ENCODE data around the gene HOXA7. TPM values are rescaled to one million over a fixed set of nuclear protein-coding genes. Genes with fewer than 3 reads are reported as not detected.

The HOXA7 gene
- total RNA-seq, 4 donors from 2014 or later: 2.8 to 4.3 (median 3.6) TPM

DNA sequence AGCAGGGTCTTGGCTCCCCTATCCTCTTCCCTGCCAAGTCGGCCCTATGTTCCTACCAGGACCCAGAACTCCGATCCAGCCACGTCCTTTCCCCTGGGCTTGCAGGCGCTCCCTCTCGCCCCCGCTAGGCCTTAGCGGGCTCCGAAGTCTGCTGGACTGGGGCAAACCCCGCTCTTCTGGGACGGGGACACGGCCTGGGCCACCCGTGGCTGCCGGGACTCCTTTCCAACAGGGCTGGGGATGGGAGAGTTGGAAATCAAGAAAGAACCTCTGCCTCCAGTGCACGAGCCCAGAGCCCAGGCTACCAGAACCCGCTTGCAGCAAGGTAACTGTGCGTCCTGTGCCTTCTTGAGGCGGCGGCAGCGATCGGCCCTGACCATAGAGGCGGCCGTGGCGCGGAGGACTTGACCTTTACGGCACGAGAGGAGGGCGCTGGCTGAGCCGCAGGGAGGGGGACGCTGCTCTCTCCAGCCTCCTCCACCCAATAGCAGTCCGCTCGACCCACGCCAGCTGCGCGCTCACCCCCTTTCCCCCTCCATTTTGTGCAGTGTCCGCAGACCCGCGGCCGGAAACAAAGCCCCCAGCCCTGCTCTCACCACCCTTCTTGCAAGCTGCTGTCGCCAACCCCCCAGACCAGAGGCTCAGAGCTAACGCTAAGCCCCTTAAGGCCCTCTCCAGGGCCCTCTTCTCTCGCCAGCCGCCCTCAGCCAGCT lies 35.5 kb upstream of the HOXA7 start:
- TF ChIP-seq CTCF (IDR thresholded peaks at IDR 0.05; ENCODE audit: low read depth): no peak

- no peak for TF ChIP-seq CTCF (IDR thresholded peaks at IDR 0.05; ENCODE audit: low read depth)
Measured at GRCh38 chr7:27191161-27191731, 34.8 kb upstream of the HOXA7 start.

GRCh38 chr7:27189997-27190748 lies 33.7 kb upstream of the HOXA7 start:
- TF ChIP-seq CTCF (IDR thresholded peaks at IDR 0.05; ENCODE audit: low read depth): no peak

DNA sequence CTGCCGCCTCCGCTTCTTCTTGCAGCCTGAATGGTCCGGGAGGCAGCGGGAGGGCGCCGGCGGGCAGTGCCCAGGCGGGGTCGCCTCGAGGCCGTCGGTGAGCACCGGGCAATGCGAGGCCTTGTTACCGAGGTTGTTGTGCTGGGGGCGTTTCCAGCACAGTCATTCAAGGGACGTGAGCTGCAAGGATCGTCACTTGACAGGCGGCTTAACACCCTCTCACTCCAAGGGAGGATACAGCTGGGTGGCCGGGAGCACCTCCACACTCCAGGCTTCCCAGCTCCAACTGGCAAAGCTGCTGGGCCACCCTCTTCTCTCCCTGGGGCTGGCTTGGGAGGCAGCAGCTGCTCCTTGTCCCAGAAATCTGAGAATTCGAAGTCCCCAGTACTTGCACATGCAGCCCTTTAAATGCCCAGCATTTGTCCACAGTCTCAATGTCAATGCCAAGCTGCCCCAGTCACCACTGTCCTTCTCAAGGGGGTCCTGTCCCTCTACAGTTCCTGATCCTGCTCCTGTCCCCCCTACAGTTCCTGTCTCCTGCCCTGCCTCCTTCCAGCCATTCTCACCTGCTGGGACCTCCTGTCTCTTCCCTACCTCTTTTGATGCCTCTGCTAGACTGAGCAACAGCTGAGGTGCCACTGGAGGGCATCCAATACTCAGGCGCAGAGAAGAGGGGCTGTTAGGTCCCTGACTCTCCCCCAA lies 33.0 kb upstream of the HOXA7 start:
- TF ChIP-seq CTCF (IDR thresholded peaks at IDR 0.05; ENCODE audit: low read depth): no peak

DNA sequence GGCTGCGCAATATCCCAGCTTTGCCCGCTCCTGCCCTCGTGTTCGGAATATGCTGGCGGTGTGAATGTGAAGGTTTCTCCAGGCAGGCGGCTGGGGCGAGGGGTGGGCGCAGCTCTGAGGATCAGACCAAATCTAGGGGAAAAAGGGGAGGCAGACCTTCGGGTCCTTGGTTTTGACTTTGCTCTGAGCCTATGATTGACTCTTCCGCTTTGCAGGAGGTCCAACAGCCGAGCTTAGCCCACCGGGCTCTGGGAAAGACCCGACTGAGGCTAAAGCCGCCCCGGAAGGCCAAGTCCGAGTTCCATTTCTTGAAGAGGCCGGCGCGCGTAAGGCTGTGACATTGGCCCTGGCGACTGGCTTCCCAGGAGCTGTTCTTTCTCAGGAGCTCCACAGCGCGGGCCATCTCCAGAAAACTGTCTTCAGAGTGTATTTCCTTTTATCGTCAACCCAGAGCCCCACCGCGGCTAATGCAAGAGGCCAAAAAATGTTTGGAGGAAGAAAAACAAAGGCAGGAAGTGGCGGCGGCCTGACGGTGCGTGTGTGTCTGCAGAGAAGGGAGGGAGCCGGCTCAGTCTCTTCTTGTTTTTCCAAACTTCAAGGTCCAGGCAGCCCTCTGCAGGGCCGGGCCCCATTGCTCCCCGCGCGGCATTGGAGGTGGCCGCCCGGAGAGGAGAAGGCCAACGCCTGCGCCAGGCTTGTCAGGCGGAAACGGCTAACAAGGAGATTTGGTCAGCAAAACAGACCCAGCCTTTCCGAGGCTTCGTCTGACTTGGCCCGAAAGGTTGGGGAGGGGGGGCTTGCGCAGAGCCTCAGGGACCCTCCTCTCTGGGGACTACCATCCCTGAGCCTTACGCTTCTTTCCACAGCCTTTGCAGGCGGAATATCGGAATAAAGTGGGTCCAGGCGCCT lies 32.2 kb upstream of the HOXA7 start:
- no peak for TF ChIP-seq CTCF (IDR thresholded peaks at IDR 0.05; ENCODE audit: low read depth)

DNA sequence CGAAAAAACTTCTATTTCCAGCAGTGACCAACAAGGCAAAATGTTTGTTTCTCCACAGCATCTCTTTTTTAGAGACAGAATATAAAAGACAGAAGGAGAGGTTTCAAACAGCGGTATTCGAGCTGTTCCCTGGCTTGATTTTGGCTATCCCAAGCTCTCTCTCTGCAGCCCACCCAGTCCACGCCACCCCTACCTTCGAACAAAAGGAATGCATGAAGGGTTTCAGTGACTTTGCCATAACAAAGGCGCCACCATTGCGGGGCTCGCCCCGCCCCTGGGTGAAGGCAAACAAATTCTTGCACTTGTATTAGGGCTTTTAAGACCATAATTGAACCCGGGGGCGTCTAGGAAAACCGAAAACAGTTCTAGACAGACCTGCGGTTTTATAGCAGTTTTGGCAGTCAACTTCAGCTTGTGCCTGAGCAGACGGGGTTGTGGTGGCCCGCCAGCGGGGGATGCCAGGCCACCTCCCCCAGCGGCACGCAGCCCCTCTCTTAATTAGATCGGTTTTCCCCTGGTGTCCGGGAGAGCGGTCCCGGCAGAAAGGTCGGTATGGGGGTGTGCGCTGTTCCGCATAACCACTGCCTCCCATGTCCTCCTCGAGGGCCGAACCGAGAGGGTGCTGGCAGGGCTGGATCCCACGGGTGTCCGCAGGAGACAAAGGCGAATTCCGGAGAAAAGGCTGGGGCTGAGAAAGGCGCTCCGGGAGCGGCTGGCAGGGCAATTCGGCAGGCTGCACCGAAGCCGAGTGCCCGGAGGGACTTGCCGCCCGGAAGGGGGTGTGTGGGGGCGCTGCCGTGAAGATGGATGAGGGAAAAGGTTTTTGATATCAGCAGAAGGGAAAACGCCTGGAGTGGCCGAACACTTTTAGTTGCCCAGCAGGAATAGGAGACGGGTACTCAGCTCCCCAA lies 31.3 kb upstream of the HOXA7 start:
- no peak for TF ChIP-seq CTCF (IDR thresholded peaks at IDR 0.05; ENCODE audit: low read depth)

All from subcutaneous adipose tissue (tissue), 4 donors.